Renal cortical epithelial cell (primary cell): ENCODE results near the gene YIPF4. TPM values are rescaled to one million over a fixed set of nuclear protein-coding genes. Genes with fewer than 3 reads are reported as not detected.

ENCODE experiments used
- total RNA-seq: library from RNA; depleted of rRNA; stranded (reverse); fragments of >200 nt; gene quantifications from 2 replicates; pipeline ENCODE4 v1.2.3, GENCODE V29; 2014

YIPF4 gene
- total RNA-seq, 1 donor from 2014 or later = 55.3 TPM

Other genes with a start within 250 kb of the YIPF4 start
- 54.7 and 61.0 TPM in 2 replicates for gene DPY30, start 238.1 kb upstream of the YIPF4 start, total RNA-seq
- 25.4 and 33.1 TPM in 2 replicates for gene SPAST, start 214.3 kb upstream of the YIPF4 start, total RNA-seq
- 33.5 and 36.1 TPM in 2 replicates for gene SLC30A6, start 112.0 kb upstream of the YIPF4 start, total RNA-seq
- gene NLRC4, start 13.0 kb upstream of the YIPF4 start, total RNA-seq = not detected in 2 replicates
- 189 and 290 TPM in 2 replicates for gene BIRC6, start 79.1 kb downstream of the YIPF4 start, total RNA-seq